Esophagus muscularis mucosa (tissue), 3 donors: Measurements from ENCODE around the gene PNPLA1.

ENCODE experiments used
- CTCF ChIP-seq, 3 experiments: fragments of 200-600 bp in 2 of 3; fragments of 450-650 bp in 1 of 3; sonication (generic) in 2 of 3; IDR thresholded peaks; one replicate each; pipeline ENCODE4 v1.5.1; 2017 to 2019; ENCODE audit warnings: antibody characterized with exemption in 3 of 3, mild to moderate bottlenecking in 2 of 3, moderate library complexity in 1 of 3
- POLR2AphosphoS5 ChIP-seq, 2 donors: sonication (generic); formaldehyde crosslinking; IDR thresholded peaks; one replicate each; pipeline ENCODE4 v1.6.1; 2017; ENCODE audit warnings: antibody characterized with exemption in 2 of 2

- TF ChIP-seq CTCF (IDR thresholded peaks at IDR 0.05) (no peak), POLR2AphosphoS5 (IDR thresholded peaks at IDR 0.05) (no peak)
Observed at GRCh38 chr6:36305885-36306284, 36.0 kb downstream of the PNPLA1 start.
